Measurements from ENCODE around the gene CMTM5. TPM values are rescaled to one million over a fixed set of nuclear protein-coding genes. Genes with fewer than 3 reads are reported as not detected.

Gene CMTM5
- total RNA-seq, 4 donors from 2014 or later = 0.64 to 1.1 TPM; not detected in 2

- Histone ChIP-seq H3K4me1 (peaks cover 3 to 4% (median 3%) of the 10 kb centered on the region in 4 donors), H3K36me3 (no peaks in the 10 kb centered on the region), H3K27me3 (peaks cover 16% of the 10 kb centered on the region), H3K27ac (no peak overlapping the region), H3K4me3 (no peak overlapping the region), H3K9me3 (no peaks in the 10 kb centered on the region)
- DNase-seq = no peak
- TF ChIP-seq POLR2A (IDR thresholded peaks at IDR 0.05) (no peak), CTCF (IDR thresholded peaks at IDR 0.05) (no peak), POLR2AphosphoS5 (IDR thresholded peaks at IDR 0.05) (no peak), EP300 (IDR thresholded peaks at IDR 0.05; ENCODE audit: low read depth) (no peak)
- in situ Hi-C loops (cut with MboI; ENCODE audit: low pct_ligation_motif_present in 1 of 4, low pct_unique_long_range_greater_than_20kb in 1 of 4, low sequenced_read_pairs in 3 of 4) (loop anchor here in 2 of 4 donors (25.0 kb wide), 1 partner anchor 215 kb away; the partner anchor contains the start of genes AP1G2 (in 2 of the 2), THTPA (in 2 of the 2) and ZFHX2 (in 2 of the 2)), intact Hi-C loops (cut with DNase I; ENCODE audit: low total_unique reads) (no loop called here)
- WGBS, 2 donors (ENCODE audit: low coverage in 1 of 2) = 60 to 94% methylated on average over 1 to 22 of the region's 27 CpGs
Measured at GRCh38 chr14:23346693-23347405, 30.0 kb upstream of the CMTM5 start.

- in situ Hi-C loops (cut with MboI; ENCODE audit: low pct_ligation_motif_present in 1 of 4, low pct_unique_long_range_greater_than_20kb in 1 of 4, low sequenced_read_pairs in 3 of 4) (loop anchor here in 2 of 4 donors (25.0 kb wide), 1 partner anchor 215 kb away; the partner anchor contains the start of genes AP1G2 (in 2 of the 2), THTPA (in 2 of the 2) and ZFHX2 (in 2 of the 2)), intact Hi-C loops (cut with DNase I; ENCODE audit: low total_unique reads) (no loop called here)
- peaks cover 19% of the 10 kb centered on the region for H3K27me3 ChIP-seq
- no peak overlapping the region for H3K27ac ChIP-seq
- no peak for TF ChIP-seq CTCF (IDR thresholded peaks at IDR 0.05)
- no peak for TF ChIP-seq EP300 (IDR thresholded peaks at IDR 0.05; ENCODE audit: low read depth)
- TF ChIP-seq POLR2A (IDR thresholded peaks at IDR 0.05) = no peak
- no peak for TF ChIP-seq POLR2AphosphoS5 (IDR thresholded peaks at IDR 0.05)
- no peaks in the 10 kb centered on the region for H3K36me3 ChIP-seq
- H3K9me3 ChIP-seq = no peaks in the 10 kb centered on the region
- no peak overlapping the region for H3K4me3 ChIP-seq
- DNase-seq = no peak
- H3K4me1 ChIP-seq = peaks cover 6 to 12% (median 11%) of the 10 kb centered on the region in 4 donors
- WGBS, 2 donors (ENCODE audit: low coverage in 1 of 2) = 82 to 94% methylated on average over 8 to 19 of the region's 19 CpGs
Measured at GRCh38 chr14:23347406-23348296, 29.2 kb upstream of the CMTM5 start.

- in situ Hi-C loops (cut with MboI; ENCODE audit: low pct_ligation_motif_present in 1 of 4, low pct_unique_long_range_greater_than_20kb in 1 of 4, low sequenced_read_pairs in 3 of 4) = loop anchor here in 2 of 4 donors (25.0 kb wide), 1 partner anchor 214 kb away; the partner anchor contains the start of genes AP1G2 (in 2 of the 2), THTPA (in 2 of the 2) and ZFHX2 (in 2 of the 2)
- peaks cover 25% of the 10 kb centered on the region for H3K27me3 ChIP-seq
- no peaks in the 10 kb centered on the region for H3K36me3 ChIP-seq
- intact Hi-C loops (cut with DNase I; ENCODE audit: low total_unique reads) = no loop called here
- no peak for DNase-seq
- H3K9me3 ChIP-seq = no peaks in the 10 kb centered on the region
- no peak overlapping the region for H3K4me3 ChIP-seq
- H3K4me1 ChIP-seq = peaks cover 6 to 17% (median 13%) of the 10 kb centered on the region in 4 donors
- no peak overlapping the region for H3K27ac ChIP-seq
- TF ChIP-seq POLR2A (IDR thresholded peaks at IDR 0.05) (no peak), EP300 (IDR thresholded peaks at IDR 0.05; ENCODE audit: low read depth) (no peak), POLR2AphosphoS5 (IDR thresholded peaks at IDR 0.05) (no peak), CTCF (IDR thresholded peaks at IDR 0.05) (no peak)
- 80 to 92% methylated on average over 5 to 6 of the region's 6 CpGs for WGBS, 2 donors (ENCODE audit: low coverage in 1 of 2)
Measured at GRCh38 chr14:23348297-23348655, 28.6 kb upstream of the CMTM5 start.

Data from transverse colon (tissue), 4 donors.